Muscle layer of colon (tissue), 2 donors: ENCODE measurements around the gene SLC24A3.

ENCODE experiments used
- H3K27ac ChIP-seq: one replicate; pipeline ENCODE4 v1.7.0; 2013; ENCODE audit warnings: low read depth, mild to moderate bottlenecking, low read length, moderate library complexity
- H3K27me3 ChIP-seq, 2 donors: one replicate each; pipeline ENCODE4 v1.7.0; 2013; ENCODE audit warnings: low read length in 2 of 2, mild to moderate bottlenecking in 2 of 2; ENCODE audit not compliant: insufficient read depth in 2 of 2, control insufficient read depth in 1 of 2
- H3K36me3 ChIP-seq: one replicate; pipeline ENCODE4 v1.7.0; 2013; ENCODE audit warnings: mild to moderate bottlenecking, low read length; ENCODE audit not compliant: insufficient read depth
- H3K4me1 ChIP-seq: one replicate; pipeline ENCODE4 v1.7.0; 2013; ENCODE audit warnings: mild to moderate bottlenecking, low read length; ENCODE audit not compliant: insufficient read depth
- H3K4me3 ChIP-seq, 2 donors: one replicate each; pipeline ENCODE4 v1.7.0; 2013; ENCODE audit warnings: low read length in 2 of 2, low read depth in 1 of 2, mild to moderate bottlenecking in 1 of 2, moderate library complexity in 1 of 2
- H3K9ac ChIP-seq: one replicate; pipeline ENCODE4 v1.7.0; 2013; ENCODE audit warnings: low read length
- H3K9me3 ChIP-seq: one replicate; pipeline ENCODE4 v1.7.0; 2013; ENCODE audit warnings: mild to moderate bottlenecking, low read length
- donor health status: abdominal sarcoma.
- donor health status: Adenocarcinoma of cecum.

SLC24A3 gene

GRCh38 chr20:19291818-19292132 is 79.3 kb downstream of the SLC24A3 start:
- Histone ChIP-seq H3K4me1 (peaks cover 36% of the 10 kb centered on the region), H3K9me3 (no peaks in the 10 kb centered on the region), H3K27me3 (no peaks in the 10 kb centered on the region), H3K36me3 (no peaks in the 10 kb centered on the region), H3K27ac (no peak overlapping the region), H3K9ac (no peak overlapping the region), H3K4me3 (no peak overlapping the region)

GRCh38 chr20:19292254-19292653 is 79.8 kb downstream of the SLC24A3 start:
- Histone ChIP-seq H3K4me1 (peaks cover 36% of the 10 kb centered on the region), H3K36me3 (no peaks in the 10 kb centered on the region), H3K9ac (no peak overlapping the region)

GRCh38 chr20:19295076-19295475 is 82.6 kb downstream of the SLC24A3 start:
- Histone ChIP-seq H3K9me3 (no peaks in the 10 kb centered on the region), H3K36me3 (no peaks in the 10 kb centered on the region), H3K27me3 (no peaks in the 10 kb centered on the region), H3K27ac (no peak overlapping the region), H3K4me3 (no peak overlapping the region), H3K4me1 (peaks cover 20% of the 10 kb centered on the region), H3K9ac (no peak overlapping the region)

More at GRCh38 chr20:19292254-19292653, 79.8 kb downstream of the SLC24A3 start:
- Histone ChIP-seq H3K27me3 (no peaks in the 10 kb centered on the region), H3K4me3 (no peak overlapping the region), H3K9me3 (no peaks in the 10 kb centered on the region), H3K27ac (no peak overlapping the region)

GRCh38 chr20:19298652-19299051 is 86.2 kb downstream of the SLC24A3 start:
- H3K36me3 ChIP-seq = no peaks in the 10 kb centered on the region
- no peak overlapping the region for H3K4me3 ChIP-seq
- H3K9ac ChIP-seq = no peak overlapping the region
- peaks cover 4% of the 10 kb centered on the region for H3K4me1 ChIP-seq
- H3K27me3 ChIP-seq = no peaks in the 10 kb centered on the region
- H3K9me3 ChIP-seq = no peaks in the 10 kb centered on the region
- H3K27ac ChIP-seq = no peak overlapping the region

GRCh38 chr20:19300395-19300794 is 88.0 kb downstream of the SLC24A3 start:
- Histone ChIP-seq H3K36me3 (no peaks in the 10 kb centered on the region), H3K27me3 (no peaks in the 10 kb centered on the region), H3K9ac (no peak overlapping the region), H3K4me1 (peaks cover 4% of the 10 kb centered on the region), H3K9me3 (no peaks in the 10 kb centered on the region), H3K4me3 (no peak overlapping the region), H3K27ac (no peak overlapping the region)

- Histone ChIP-seq H3K27ac (no peak overlapping the region), H3K27me3 (no peaks in the 10 kb centered on the region), H3K4me3 (no peak overlapping the region), H3K9ac (no peak overlapping the region), H3K9me3 (no peaks in the 10 kb centered on the region), H3K36me3 (no peaks in the 10 kb centered on the region), H3K4me1 (peaks cover 4% of the 10 kb centered on the region)
Observed at GRCh38 chr20:19301142-19301541, 88.7 kb downstream of the SLC24A3 start.

GRCh38 chr20:19301843-19302242 is 89.4 kb downstream of the SLC24A3 start:
- Histone ChIP-seq H3K36me3 (no peaks in the 10 kb centered on the region), H3K4me1 (peaks cover 4% of the 10 kb centered on the region), H3K27ac (no peak overlapping the region), H3K9ac (no peak overlapping the region), H3K27me3 (no peaks in the 10 kb centered on the region), H3K9me3 (no peaks in the 10 kb centered on the region), H3K4me3 (no peak overlapping the region)

GRCh38 chr20:19302714-19303113 is 90.3 kb downstream of the SLC24A3 start:
- no peak overlapping the region for H3K27ac ChIP-seq
- H3K9ac ChIP-seq = no peak overlapping the region
- no peaks in the 10 kb centered on the region for H3K9me3 ChIP-seq
- H3K4me1 ChIP-seq = peaks cover 4% of the 10 kb centered on the region
- no peak overlapping the region for H3K4me3 ChIP-seq
- H3K36me3 ChIP-seq = no peaks in the 10 kb centered on the region
- H3K27me3 ChIP-seq = no peaks in the 10 kb centered on the region

GRCh38 chr20:19304389-19304788 is 91.9 kb downstream of the SLC24A3 start:
- Histone ChIP-seq H3K9ac (no peak overlapping the region), H3K27ac (no peak overlapping the region), H3K36me3 (no peaks in the 10 kb centered on the region), H3K27me3 (no peaks in the 10 kb centered on the region), H3K4me1 (no peaks in the 10 kb centered on the region), H3K9me3 (no peaks in the 10 kb centered on the region), H3K4me3 (no peak overlapping the region)

GRCh38 chr20:19304886-19305415 is 92.5 kb downstream of the SLC24A3 start:
- no peaks in the 10 kb centered on the region for H3K4me1 ChIP-seq
- H3K4me3 ChIP-seq = no peak overlapping the region
- H3K27me3 ChIP-seq = no peaks in the 10 kb centered on the region
- no peaks in the 10 kb centered on the region for H3K36me3 ChIP-seq
- no peak overlapping the region for H3K27ac ChIP-seq
- no peak overlapping the region for H3K9ac ChIP-seq
- H3K9me3 ChIP-seq = no peaks in the 10 kb centered on the region

GRCh38 chr20:19308146-19308545 is 95.7 kb downstream of the SLC24A3 start:
- Histone ChIP-seq H3K36me3 (no peaks in the 10 kb centered on the region), H3K4me1 (peaks cover 9% of the 10 kb centered on the region), H3K27ac (no peak overlapping the region), H3K9ac (no peak overlapping the region), H3K27me3 (no peaks in the 10 kb centered on the region), H3K9me3 (no peaks in the 10 kb centered on the region), H3K4me3 (no peak overlapping the region)

- no peaks in the 10 kb centered on the region for H3K36me3 ChIP-seq
- no peaks in the 10 kb centered on the region for H3K9me3 ChIP-seq
- H3K9ac ChIP-seq = no peak overlapping the region
- no peak overlapping the region for H3K4me3 ChIP-seq
- H3K4me1 ChIP-seq = peaks cover 14% of the 10 kb centered on the region
- H3K27me3 ChIP-seq = no peaks in the 10 kb centered on the region
- no peak overlapping the region for H3K27ac ChIP-seq
Observed at GRCh38 chr20:19310541-19310940, 98.1 kb downstream of the SLC24A3 start.
